Omental fat pad (tissue), 4 donors: ENCODE measurements around the gene LPP. TPM values are rescaled to one million over a fixed set of nuclear protein-coding genes. Genes with fewer than 3 reads are reported as not detected.

Source experiments
- ATAC-seq: fragments of 150-250 bp; one replicate; pipeline ENCODE4 v1.9.1; 2016; ENCODE audit warnings: mild to moderate bottlenecking, moderate library complexity; ENCODE audit not compliant: low FRiP score
- DNase-seq: peaks from one replicate; pipeline ENCODE4 v3.0.0-alpha.2; 2019; ENCODE audit warnings: low spot score
- total RNA-seq, 4 donors: library from RNA; depleted of rRNA; stranded (reverse); fragments of >200 nt; gene quantifications; one replicate each; pipeline ENCODE4 v1.1.0, GENCODE V29; 2016
- TF ChIP-seq, protein P1 (sequence below), 3 donors: fragments of 450-650 bp; IDR thresholded peaks; one replicate each; pipeline ENCODE4 v1.5.1; 2016 to 2017; ENCODE audit warnings: antibody characterized with exemption in 3 of 3, mild to moderate bottlenecking in 3 of 3, moderate library complexity in 2 of 3

LPP gene
- total RNA-seq, 4 donors from 2014 or later: 113 to 302 (median 126) TPM

DNA sequence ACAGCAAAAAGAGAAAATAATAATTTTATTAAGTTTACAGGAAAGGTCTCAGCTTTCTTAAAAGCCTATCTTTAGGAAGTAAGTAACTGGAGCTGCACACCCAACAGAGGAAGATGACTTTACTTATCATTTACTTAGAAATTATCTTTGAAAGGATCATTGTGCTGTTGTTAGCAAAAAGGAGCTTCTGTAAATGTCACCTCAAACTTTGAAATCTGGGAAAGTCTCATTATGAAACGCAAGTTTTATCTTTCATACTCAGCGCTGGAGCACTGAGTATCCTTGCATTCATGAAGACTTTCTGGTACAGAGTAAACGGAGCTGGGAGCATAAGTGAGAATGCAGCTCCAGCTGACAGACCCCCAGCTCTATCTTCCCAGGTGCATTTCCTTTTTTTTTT, 526.6 kb downstream of the LPP start:
- TF ChIP-seq, protein P1, sequence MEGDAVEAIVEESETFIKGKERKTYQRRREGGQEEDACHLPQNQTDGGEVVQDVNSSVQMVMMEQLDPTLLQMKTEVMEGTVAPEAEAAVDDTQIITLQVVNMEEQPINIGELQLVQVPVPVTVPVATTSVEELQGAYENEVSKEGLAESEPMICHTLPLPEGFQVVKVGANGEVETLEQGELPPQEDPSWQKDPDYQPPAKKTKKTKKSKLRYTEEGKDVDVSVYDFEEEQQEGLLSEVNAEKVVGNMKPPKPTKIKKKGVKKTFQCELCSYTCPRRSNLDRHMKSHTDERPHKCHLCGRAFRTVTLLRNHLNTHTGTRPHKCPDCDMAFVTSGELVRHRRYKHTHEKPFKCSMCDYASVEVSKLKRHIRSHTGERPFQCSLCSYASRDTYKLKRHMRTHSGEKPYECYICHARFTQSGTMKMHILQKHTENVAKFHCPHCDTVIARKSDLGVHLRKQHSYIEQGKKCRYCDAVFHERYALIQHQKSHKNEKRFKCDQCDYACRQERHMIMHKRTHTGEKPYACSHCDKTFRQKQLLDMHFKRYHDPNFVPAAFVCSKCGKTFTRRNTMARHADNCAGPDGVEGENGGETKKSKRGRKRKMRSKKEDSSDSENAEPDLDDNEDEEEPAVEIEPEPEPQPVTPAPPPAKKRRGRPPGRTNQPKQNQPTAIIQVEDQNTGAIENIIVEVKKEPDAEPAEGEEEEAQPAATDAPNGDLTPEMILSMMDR (IDR thresholded peaks at IDR 0.05): no peak
- ATAC-seq (no peak), DNase-seq (no peak)

DNA sequence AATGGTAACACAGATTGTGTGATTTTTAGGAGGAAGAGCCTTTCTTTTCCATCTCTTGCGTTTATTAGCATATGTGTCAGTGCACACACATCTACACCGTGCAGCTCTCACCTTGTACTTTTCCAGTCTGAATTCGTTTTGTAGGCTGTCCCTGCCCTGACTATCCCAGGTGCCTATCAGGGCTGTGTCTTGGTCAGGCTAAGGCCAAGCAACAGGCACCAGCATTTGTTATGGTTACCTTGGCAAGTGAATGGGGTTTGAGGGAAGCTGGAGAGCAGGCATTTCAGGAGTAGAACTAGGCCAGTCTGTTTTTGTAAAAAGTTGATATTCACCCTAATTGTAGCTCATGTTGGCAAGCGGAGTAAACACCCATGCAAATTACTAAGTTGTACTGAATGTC, 528.4 kb downstream of the LPP start:
- DNase-seq: no peak
- no peak for ATAC-seq
- TF ChIP-seq, protein P1 (IDR thresholded peaks at IDR 0.05): no peak

DNA sequence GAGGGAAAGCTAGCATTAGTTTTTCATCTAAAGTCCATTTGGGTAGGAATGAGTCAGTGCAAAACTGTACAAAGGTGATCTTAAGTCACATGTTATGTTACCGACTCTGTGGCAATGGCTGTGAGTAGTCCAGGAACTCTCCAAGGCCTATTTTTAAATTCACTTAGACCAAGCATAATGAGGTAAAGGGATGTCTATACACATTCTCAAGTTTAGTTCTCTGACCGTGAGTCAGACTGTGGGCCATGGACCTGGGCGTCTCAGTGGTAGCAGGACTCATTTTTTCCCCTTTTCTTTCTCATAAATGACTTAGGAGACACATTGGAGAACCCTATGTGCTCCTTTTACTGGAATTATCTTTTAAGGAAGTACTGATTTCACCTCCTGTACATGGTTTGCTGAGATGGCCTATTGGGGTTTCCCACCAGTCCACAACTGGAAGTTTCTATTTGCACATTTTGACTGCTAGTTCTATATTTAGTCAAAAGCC, 529.1 kb downstream of the LPP start:
- ATAC-seq (peak; percentile 67), DNase-seq (no peak)
- TF ChIP-seq, protein P1 (IDR thresholded peaks at IDR 0.05): no peak

DNA sequence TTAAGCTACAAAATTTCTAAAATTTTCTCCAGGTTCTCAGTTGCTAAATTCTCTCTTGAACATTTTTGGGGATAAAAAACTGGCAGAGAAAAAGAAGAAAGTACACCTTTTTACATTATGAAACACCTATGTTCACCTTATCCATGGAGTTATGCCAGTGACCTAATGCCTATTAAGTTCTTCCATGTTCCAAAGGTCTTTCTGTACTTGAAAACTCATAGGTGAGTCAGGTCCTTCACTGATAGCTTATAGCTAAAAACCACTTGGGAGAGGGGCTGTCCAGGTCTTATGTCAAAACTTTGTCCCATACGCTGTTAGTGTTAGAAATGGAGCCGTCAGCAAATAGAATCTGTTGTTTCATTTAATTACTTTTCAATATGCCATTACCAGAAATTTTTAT, 530.3 kb downstream of the LPP start:
- DNase-seq (no peak), ATAC-seq (no peak)
- TF ChIP-seq, protein P1 (IDR thresholded peaks at IDR 0.05): no peak

DNA sequence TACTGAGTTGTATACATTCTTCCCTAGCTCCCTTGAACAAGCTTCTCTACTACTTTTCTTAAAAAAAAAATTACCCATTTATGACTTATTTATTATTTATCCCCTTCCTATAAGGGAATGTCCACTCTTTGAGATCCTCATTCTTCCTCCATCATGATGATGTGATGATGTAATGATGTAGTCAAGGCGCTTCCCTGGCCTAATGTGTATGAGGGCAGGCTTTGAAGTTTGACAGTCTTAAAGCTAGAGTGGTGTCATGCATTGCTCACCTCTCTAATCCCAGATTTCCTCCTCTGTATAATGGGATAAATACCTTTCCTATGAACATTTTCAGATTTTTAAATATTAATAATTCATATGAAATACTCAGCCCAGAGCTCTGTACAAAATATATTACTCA, 531.8 kb downstream of the LPP start:
- TF ChIP-seq, protein P1 (IDR thresholded peaks at IDR 0.05): no peak
- ATAC-seq (no peak), DNase-seq (no peak)

DNA sequence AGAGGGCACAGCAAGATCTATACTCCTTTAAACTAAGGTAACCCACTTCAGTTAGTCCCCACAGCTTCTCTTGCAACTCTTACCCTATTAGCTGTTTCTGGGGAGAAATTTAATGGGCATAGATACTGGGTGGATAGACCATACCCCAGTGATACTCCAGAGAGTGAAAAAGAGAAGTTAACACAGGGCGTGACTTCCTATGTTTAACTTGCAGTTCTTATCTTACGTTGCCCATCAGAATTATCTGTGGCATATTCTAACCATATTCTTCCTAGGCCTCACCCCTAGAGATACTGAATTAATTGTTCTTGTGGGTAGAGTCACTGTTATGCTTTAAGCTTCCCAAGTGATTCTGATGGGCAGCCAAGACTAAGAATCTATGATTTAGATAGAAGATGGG, 532.4 kb downstream of the LPP start:
- DNase-seq: no peak
- TF ChIP-seq, protein P1 (IDR thresholded peaks at IDR 0.05): no peak
- no peak for ATAC-seq

DNA sequence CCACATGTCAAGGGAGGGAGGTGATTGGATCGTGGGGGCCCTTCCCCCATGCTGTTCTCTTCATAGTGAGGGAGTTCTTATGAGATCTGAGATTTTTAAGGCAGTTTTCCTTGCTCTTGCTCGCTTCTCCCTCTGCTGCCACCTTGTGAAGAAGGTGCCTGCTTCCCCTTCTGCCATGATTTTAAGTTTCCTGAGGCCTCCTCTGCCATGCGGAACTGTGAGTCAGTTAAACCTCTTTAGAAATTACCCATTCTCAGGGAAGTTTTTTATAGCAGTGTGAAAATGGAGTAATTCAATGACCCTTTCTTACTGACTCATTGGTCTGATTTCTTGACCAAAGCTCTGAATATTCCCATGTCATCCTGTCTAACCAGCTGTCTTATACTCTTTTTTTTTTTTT, 533.4 kb downstream of the LPP start:
- DNase-seq (no peak), ATAC-seq (no peak)
- TF ChIP-seq, protein P1 (IDR thresholded peaks at IDR 0.05): no peak
